B cell (primary cell): Measurements from ENCODE around the gene RAD21L1. TPM values are rescaled to one million over a fixed set of nuclear protein-coding genes. Genes with fewer than 3 reads are reported as not detected.

Experiments
- ATAC-seq: fragments of 200-7000 bp; cut with Tn5 transposase; one replicate; pipeline ENCODE4 v1.10.0; 2021; ENCODE audit warnings: low read depth, mild to moderate bottlenecking, moderate number of reproducible peaks, moderate library complexity
- CTCF ChIA-PET: fragments of 350-600 bp; sonication (Branson Sonifier 250); formaldehyde crosslinking; loops from one replicate; lab custom pipeline; 2021; ENCODE audit warnings: antibody characterized with exemption, inconsistent platforms; lab: Charles Lee
- POLR2A ChIA-PET: fragments of 350-600 bp; sonication (Branson Sonifier 250); formaldehyde crosslinking; loops from one replicate; lab custom pipeline; 2021; ENCODE audit warnings: antibody characterized with exemption; lab: Charles Lee
- DNase-seq: peaks from one replicate; pipeline ENCODE4 v3.0.0; 2013
- H2AFZ ChIP-seq: 2 replicates; pipeline ENCODE4 v1.6.1; 2012; ENCODE audit warnings: mild to moderate bottlenecking, low read depth, low read length; ENCODE audit not compliant: insufficient read depth, poor library complexity, severe bottlenecking
- H3K27ac ChIP-seq, 2 donors: 1 replicate in 1 of 2; 2 replicates in 1 of 2; pipeline ENCODE4 v1.5.1; 2012 to 2013; ENCODE audit warnings: low read length in 2 of 2, mild to moderate bottlenecking in 2 of 2, moderate library complexity in 1 of 2
- H3K27me3 ChIP-seq, 4 experiments: fragments of 200-600 bp in 1 of 4; sonication (generic) in 1 of 4; replicated peaks in 1 of 4; 1 replicate in 2 of 4; 2 replicates in 2 of 4; pipeline versions ENCODE4 v1.6.1 to v1.7.0; 2013 to 2016; ENCODE audit warnings: low read length in 3 of 4, mild to moderate bottlenecking in 2 of 4, mixed read lengths in 1 of 4, moderate library complexity in 1 of 4; ENCODE audit not compliant: insufficient read depth in 4 of 4, control insufficient read depth in 3 of 4; ENCODE audit errors: control extremely low read depth in 1 of 4
- H3K36me3 ChIP-seq, 2 experiments: replicated peaks in 1 of 2; 1 replicate in 1 of 2; 2 replicates in 1 of 2; pipeline versions ENCODE4 v1.6.1 to v1.7.1; 2013; ENCODE audit warnings: low read length in 1 of 2; ENCODE audit not compliant: insufficient read depth in 2 of 2, control insufficient read depth in 1 of 2; ENCODE audit errors: control extremely low read depth in 1 of 2, extremely low read depth in 1 of 2
- H3K4me1 ChIP-seq, 2 donors: fragments of 200-600 bp in 1 of 2; sonication (generic) in 1 of 2; 1 replicate in 1 of 2; 2 replicates in 1 of 2; pipeline versions ENCODE4 v1.5.1 to v1.6.1; 2013 to 2017; ENCODE audit warnings: low read length in 2 of 2; ENCODE audit not compliant: control insufficient read depth in 2 of 2, insufficient read depth in 2 of 2
- H3K4me2 ChIP-seq: replicated peaks from 2 replicates; pipeline ENCODE3; 2012; ENCODE audit warnings: mild to moderate bottlenecking, low read depth, low read length; ENCODE audit not compliant: poor library complexity, severe bottlenecking
- H3K4me3 ChIP-seq, 5 experiments: fragments of 200-600 bp in 1 of 5; sonication (generic) in 1 of 5; 1 replicate in 3 of 5; 2 replicates in 2 of 5; pipeline versions ENCODE4 v1.5.1 to v1.7.0; 2011 to 2016; ENCODE audit warnings: low read length in 4 of 5, mild to moderate bottlenecking in 4 of 5, low read depth in 2 of 5, control low read depth in 1 of 5, moderate library complexity in 1 of 5; ENCODE audit not compliant: insufficient read depth in 1 of 5; ENCODE audit errors: control extremely low read depth in 1 of 5, extremely low read depth in 1 of 5
- H3K79me2 ChIP-seq: fragments of 200-600 bp; sonication (generic); one replicate; pipeline ENCODE4 v1.6.0; 2016; ENCODE audit warnings: low read length; ENCODE audit not compliant: control insufficient read depth, insufficient read depth
- H3K9ac ChIP-seq: fragments of 200-600 bp; sonication (generic); 2 replicates; pipeline ENCODE4 v1.6.1; 2017; ENCODE audit warnings: mild to moderate bottlenecking, low read length, moderate library complexity
- H3K9me3 ChIP-seq, 3 donors: one replicate each; pipeline versions ENCODE4 v1.6.1 to v1.7.1; 2013; ENCODE audit warnings: low read length in 2 of 3; ENCODE audit not compliant: control insufficient read depth in 2 of 3, insufficient read depth in 1 of 3; ENCODE audit errors: control extremely low read depth in 1 of 3
- H4K20me1 ChIP-seq: 2 replicates; pipeline ENCODE4 v1.6.0; 2012; ENCODE audit warnings: mild to moderate bottlenecking, low read length; ENCODE audit not compliant: insufficient read depth, control insufficient read depth, poor library complexity, severe bottlenecking
- H3K27ac Mint-ChIP-seq: one replicate; pipeline ENCODE4 v1.8.0; 2021; ENCODE audit warnings: mixed read lengths
- H3K27me3 Mint-ChIP-seq: one replicate; pipeline ENCODE4 v1.8.0; 2021; ENCODE audit warnings: mixed read lengths
- H3K4me1 Mint-ChIP-seq: one replicate; pipeline ENCODE4 v1.8.0; 2021; ENCODE audit warnings: mixed read lengths
- H3K4me3 Mint-ChIP-seq: one replicate; pipeline ENCODE4 v1.8.0; 2021; ENCODE audit warnings: mixed read lengths
- H3K9me3 Mint-ChIP-seq: one replicate; pipeline ENCODE4 v1.8.0; 2022; ENCODE audit warnings: mixed read lengths; ENCODE audit not compliant: insufficient read depth
- EZH2 ChIP-seq: IDR thresholded peaks from 2 replicates; pipeline ENCODE4 v1.6.1; 2012; ENCODE audit warnings: borderline replicate concordance, low read depth, mild to moderate bottlenecking, moderate library complexity, low read length; ENCODE audit not compliant: insufficient read depth, poor library complexity, severe bottlenecking
- WGBS: methylation state at CpG from one replicate; pipeline ENCODE4 v1.1.5; 2013; ENCODE audit warnings: missing lambda C conversion rate; ENCODE audit not compliant: insufficient coverage; 5-methylcytosine and 5-hydroxymethylcytosine counted together
- intact Hi-C: fragments of 100-400 bp; cut with micrococcal nuclease; formaldehyde crosslinking; loops from one replicate; pipeline ENCODE4 v1.10.0; 2022
- polyA plus RNA-seq: library from polyadenylated mRNA; depleted of rRNA; stranded (reverse); fragments of >200 nt; gene quantifications from 2 replicates; pipeline ENCODE4 v1.2.3, GENCODE V29; 2012
- total RNA-seq, 2 donors: library from RNA; stranded (reverse); fragments of 120-200 nt in 1 of 2; gene quantifications; 1 replicate in 1 of 2; 2 replicates in 1 of 2; pipeline versions ENCODE4 v1.2.3 to v1.2.4, GENCODE V29; 2013 to 2022
- TF ChIP-seq, protein P1 (sequence below): fragments of 200-600 bp; IDR thresholded peaks from one replicate; pipeline ENCODE4 v1.8.0; 2022; ENCODE audit warnings: antibody characterized with exemption, mild to moderate bottlenecking

The RAD21L1 gene
- total and polyA plus RNA-seq, 2 donors (not counting 1 experiment from before 2014, with no cell fraction given): not detected

DNA sequence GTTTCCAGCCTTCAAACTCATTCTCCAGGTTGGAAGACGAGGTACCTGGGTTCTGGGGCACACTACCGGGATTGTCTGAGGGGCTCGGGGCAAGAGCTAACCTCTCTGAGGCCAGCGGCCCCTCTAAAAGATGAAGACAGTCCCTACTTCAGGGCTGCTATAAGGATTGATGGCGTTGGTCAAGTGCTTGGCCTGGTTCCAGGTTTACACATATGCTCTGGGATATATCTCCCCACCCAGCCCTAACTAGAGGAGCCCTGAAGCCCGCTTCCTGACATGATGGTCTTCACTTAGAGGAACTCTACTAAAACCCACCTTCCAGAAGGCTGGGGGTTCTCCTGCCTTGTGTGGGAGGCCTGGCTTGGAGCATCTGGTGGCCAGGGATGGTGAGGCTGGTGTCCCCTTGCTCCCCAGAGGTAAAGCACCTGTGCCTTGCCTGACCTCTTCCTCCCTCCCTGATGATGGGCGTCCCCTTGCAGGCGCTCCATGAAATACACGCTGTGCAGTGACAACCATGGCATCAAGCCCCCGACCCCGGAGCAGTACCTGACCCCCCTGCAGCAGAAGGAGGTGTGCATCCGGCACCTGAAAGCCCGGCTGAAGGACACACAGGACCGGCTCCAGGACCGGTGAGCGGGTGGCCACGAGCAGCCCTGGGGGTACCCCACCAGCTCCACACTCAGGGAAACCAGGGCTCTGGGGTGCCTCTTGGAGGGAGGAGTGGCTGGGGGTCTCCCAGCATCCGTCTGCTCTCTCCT lies 74.4 kb downstream of the RAD21L1 start:
- no peak overlapping the region for H3K9ac ChIP-seq
- H3K79me2 ChIP-seq: no peaks in the 10 kb centered on the region
- no peak overlapping the region for H3K27ac Mint-ChIP-seq
- no peaks in the 10 kb centered on the region for H3K9me3 Mint-ChIP-seq
- intact Hi-C loops: no loop called here
- TF ChIP-seq EZH2: no peak
- TF ChIP-seq, protein P1, sequence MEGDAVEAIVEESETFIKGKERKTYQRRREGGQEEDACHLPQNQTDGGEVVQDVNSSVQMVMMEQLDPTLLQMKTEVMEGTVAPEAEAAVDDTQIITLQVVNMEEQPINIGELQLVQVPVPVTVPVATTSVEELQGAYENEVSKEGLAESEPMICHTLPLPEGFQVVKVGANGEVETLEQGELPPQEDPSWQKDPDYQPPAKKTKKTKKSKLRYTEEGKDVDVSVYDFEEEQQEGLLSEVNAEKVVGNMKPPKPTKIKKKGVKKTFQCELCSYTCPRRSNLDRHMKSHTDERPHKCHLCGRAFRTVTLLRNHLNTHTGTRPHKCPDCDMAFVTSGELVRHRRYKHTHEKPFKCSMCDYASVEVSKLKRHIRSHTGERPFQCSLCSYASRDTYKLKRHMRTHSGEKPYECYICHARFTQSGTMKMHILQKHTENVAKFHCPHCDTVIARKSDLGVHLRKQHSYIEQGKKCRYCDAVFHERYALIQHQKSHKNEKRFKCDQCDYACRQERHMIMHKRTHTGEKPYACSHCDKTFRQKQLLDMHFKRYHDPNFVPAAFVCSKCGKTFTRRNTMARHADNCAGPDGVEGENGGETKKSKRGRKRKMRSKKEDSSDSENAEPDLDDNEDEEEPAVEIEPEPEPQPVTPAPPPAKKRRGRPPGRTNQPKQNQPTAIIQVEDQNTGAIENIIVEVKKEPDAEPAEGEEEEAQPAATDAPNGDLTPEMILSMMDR: no peak
- H3K4me1 Mint-ChIP-seq: no peaks in the 10 kb centered on the region
- no peaks in the 10 kb centered on the region for H4K20me1 ChIP-seq
- no peaks in the 10 kb centered on the region for H3K9me3 ChIP-seq
- no peaks in the 10 kb centered on the region for H3K27me3 ChIP-seq
- DNase-seq (no peak), ATAC-seq (no peak)
- H3K4me3 Mint-ChIP-seq: no peak overlapping the region
- no peak overlapping the region for H3K4me2 ChIP-seq
- no peak overlapping the region for H3K4me3 ChIP-seq
- WGBS: 96% methylated on average over 14 of the region's 18 CpGs
- ChIA-PET CTCF (no interaction called here), POLR2A (no interaction called here)
- no peak overlapping the region for H3K27ac ChIP-seq
- no peaks in the 10 kb centered on the region for H3K27me3 Mint-ChIP-seq
- H3K36me3 ChIP-seq: no peaks in the 10 kb centered on the region
- H2AFZ ChIP-seq: no peak overlapping the region
- H3K4me1 ChIP-seq: no peaks in the 10 kb centered on the region

DNA sequence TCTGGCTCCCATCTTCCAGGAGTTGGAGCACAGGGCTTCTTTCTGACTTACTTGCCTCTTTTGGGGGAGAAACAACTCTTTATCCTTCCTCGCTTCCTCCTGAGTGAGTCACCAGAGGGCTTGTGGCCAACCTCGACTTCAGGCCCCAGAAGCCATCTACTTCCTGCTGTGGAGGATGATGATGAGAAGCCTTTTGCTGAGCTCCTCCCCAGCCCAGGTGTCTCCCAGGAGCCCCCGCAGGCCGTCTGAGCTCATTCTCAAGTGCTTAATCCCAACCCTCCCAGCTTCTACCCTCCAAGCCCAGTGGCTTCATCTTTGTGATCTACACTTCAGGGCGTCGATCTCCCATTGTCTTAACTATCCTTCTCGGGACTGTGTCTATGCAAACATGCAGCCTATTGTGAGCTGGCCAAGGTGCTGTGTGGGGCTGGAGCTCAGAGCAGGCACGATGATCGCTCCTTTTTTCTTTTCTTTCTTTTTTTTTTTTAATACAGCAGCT lies 75.2 kb downstream of the RAD21L1 start:
- Mint-ChIP-seq H3K4me3 (no peak overlapping the region), H3K9me3 (no peaks in the 10 kb centered on the region), H3K4me1 (no peaks in the 10 kb centered on the region), H3K27me3 (no peaks in the 10 kb centered on the region), H3K27ac (no peak overlapping the region)
- intact Hi-C loops: no loop called here
- no peak overlapping the region for H3K4me2 ChIP-seq
- H3K36me3 ChIP-seq: no peaks in the 10 kb centered on the region
- DNase-seq: no peak
- no peak overlapping the region for H3K4me3 ChIP-seq
- ChIA-PET CTCF (no interaction called here), POLR2A (no interaction called here)
- WGBS: no CpG with 5 or more reads among the region's 9 CpGs
- no peaks in the 10 kb centered on the region for H3K79me2 ChIP-seq
- no peaks in the 10 kb centered on the region for H3K9me3 ChIP-seq
- H3K4me1 ChIP-seq: no peaks in the 10 kb centered on the region
- H3K27ac ChIP-seq: no peak overlapping the region
- TF ChIP-seq, protein P1: no peak
- TF ChIP-seq EZH2: no peak
- H3K27me3 ChIP-seq: no peaks in the 10 kb centered on the region
- no peak overlapping the region for H3K9ac ChIP-seq
- no peak for ATAC-seq
- H4K20me1 ChIP-seq: no peaks in the 10 kb centered on the region
- H2AFZ ChIP-seq: no peak overlapping the region
